Measurements from ENCODE around the gene SEPTIN11.

Gene SEPTIN11

GRCh38 chr4:76968937-76969336 lies 19.4 kb downstream of the SEPTIN11 start:
- Histone ChIP-seq H4K20me1 (ENCODE audit: insufficient read depth, low read length) (no peaks in the 10 kb centered on the region), H3K79me2 (ENCODE audit: insufficient read depth, low read length) (no peaks in the 10 kb centered on the region), H3F3A (ENCODE audit: insufficient read depth, low read length) (no peaks in the 10 kb centered on the region), H3K36me3 (ENCODE audit: insufficient read depth, low read length) (no peaks in the 10 kb centered on the region), H3K9me2 (ENCODE audit: low read depth, low read length) (no peaks in the 10 kb centered on the region), H3K4me1 (ENCODE audit: insufficient read depth, low read length, severe bottlenecking) (no peaks in the 10 kb centered on the region), H3K4me2 (ENCODE audit: low read length) (no peak overlapping the region), H3K27ac (ENCODE audit: low read depth, low read length, poor library complexity, severe bottlenecking) (no peak overlapping the region), H3K27me3 (ENCODE audit: insufficient read depth, low read length) (no peaks in the 10 kb centered on the region), H3K9ac (ENCODE audit: low read length) (no peak overlapping the region), H3K4me3 (ENCODE audit: low read depth, low read length, poor library complexity, severe bottlenecking) (no peak overlapping the region), H2AFZ (ENCODE audit: low read length) (no peak overlapping the region), H3K9me3 (ENCODE audit: low read length) (no peaks in the 10 kb centered on the region)
- TF ChIP-seq CTCF (IDR thresholded peaks at IDR 0.05; ENCODE audit: low read length) (no peak), EZH2 (IDR thresholded peaks at IDR 0.05; ENCODE audit: borderline replicate concordance, low read length) (no peak)

- Histone ChIP-seq H3K4me2 (ENCODE audit: low read length) (no peak overlapping the region), H4K20me1 (ENCODE audit: insufficient read depth, low read length) (no peaks in the 10 kb centered on the region), H3K27me3 (ENCODE audit: insufficient read depth, low read length) (no peaks in the 10 kb centered on the region), H3K27ac (ENCODE audit: low read depth, low read length, poor library complexity, severe bottlenecking) (no peak overlapping the region), H3K9ac (ENCODE audit: low read length) (no peak overlapping the region), H3K9me3 (ENCODE audit: low read length) (no peaks in the 10 kb centered on the region), H3K9me2 (ENCODE audit: low read depth, low read length) (no peaks in the 10 kb centered on the region), H3K4me1 (ENCODE audit: insufficient read depth, low read length, severe bottlenecking) (no peaks in the 10 kb centered on the region), H3K79me2 (ENCODE audit: insufficient read depth, low read length) (no peaks in the 10 kb centered on the region), H3K4me3 (ENCODE audit: low read depth, low read length, poor library complexity, severe bottlenecking) (no peak overlapping the region), H3F3A (ENCODE audit: insufficient read depth, low read length) (no peaks in the 10 kb centered on the region), H3K36me3 (ENCODE audit: insufficient read depth, low read length) (no peaks in the 10 kb centered on the region), H2AFZ (ENCODE audit: low read length) (no peak overlapping the region)
- TF ChIP-seq EZH2 (IDR thresholded peaks at IDR 0.05; ENCODE audit: borderline replicate concordance, low read length) (no peak), CTCF (IDR thresholded peaks at IDR 0.05; ENCODE audit: low read length) (no peak)
Observed at GRCh38 chr4:76969495-76969894, 19.9 kb downstream of the SEPTIN11 start.

GRCh38 chr4:76969941-76970529 lies 20.5 kb downstream of the SEPTIN11 start:
- H3K36me3 ChIP-seq (ENCODE audit: insufficient read depth, low read length) = no peaks in the 10 kb centered on the region
- TF ChIP-seq EZH2 (IDR thresholded peaks at IDR 0.05; ENCODE audit: borderline replicate concordance, low read length) = no peak
- H3F3A ChIP-seq (ENCODE audit: insufficient read depth, low read length) = no peaks in the 10 kb centered on the region
- no peak overlapping the region for H3K9ac ChIP-seq (ENCODE audit: low read length)
- H3K4me3 ChIP-seq (ENCODE audit: low read depth, low read length, poor library complexity, severe bottlenecking) = no peak overlapping the region
- no peaks in the 10 kb centered on the region for H3K4me1 ChIP-seq (ENCODE audit: insufficient read depth, low read length, severe bottlenecking)
- no peaks in the 10 kb centered on the region for H3K9me2 ChIP-seq (ENCODE audit: low read depth, low read length)
- H3K79me2 ChIP-seq (ENCODE audit: insufficient read depth, low read length) = no peaks in the 10 kb centered on the region
- no peaks in the 10 kb centered on the region for H4K20me1 ChIP-seq (ENCODE audit: insufficient read depth, low read length)
- no peaks in the 10 kb centered on the region for H3K27me3 ChIP-seq (ENCODE audit: insufficient read depth, low read length)
- no peak overlapping the region for H2AFZ ChIP-seq (ENCODE audit: low read length)
- no peak overlapping the region for H3K4me2 ChIP-seq (ENCODE audit: low read length)
- no peaks in the 10 kb centered on the region for H3K9me3 ChIP-seq (ENCODE audit: low read length)
- H3K27ac ChIP-seq (ENCODE audit: low read depth, low read length, poor library complexity, severe bottlenecking) = no peak overlapping the region

- no peaks in the 10 kb centered on the region for H3K9me2 ChIP-seq (ENCODE audit: low read depth, low read length)
- H3K79me2 ChIP-seq (ENCODE audit: insufficient read depth, low read length) = no peaks in the 10 kb centered on the region
- H3K4me2 ChIP-seq (ENCODE audit: low read length) = no peak overlapping the region
- H3F3A ChIP-seq (ENCODE audit: insufficient read depth, low read length) = no peaks in the 10 kb centered on the region
- H3K27me3 ChIP-seq (ENCODE audit: insufficient read depth, low read length) = no peaks in the 10 kb centered on the region
- no peak overlapping the region for H3K9ac ChIP-seq (ENCODE audit: low read length)
- no peaks in the 10 kb centered on the region for H3K9me3 ChIP-seq (ENCODE audit: low read length)
- H3K36me3 ChIP-seq (ENCODE audit: insufficient read depth, low read length) = no peaks in the 10 kb centered on the region
- no peaks in the 10 kb centered on the region for H4K20me1 ChIP-seq (ENCODE audit: insufficient read depth, low read length)
- H3K4me1 ChIP-seq (ENCODE audit: insufficient read depth, low read length, severe bottlenecking) = no peaks in the 10 kb centered on the region
- H3K4me3 ChIP-seq (ENCODE audit: low read depth, low read length, poor library complexity, severe bottlenecking) = no peak overlapping the region
- no peak overlapping the region for H2AFZ ChIP-seq (ENCODE audit: low read length)
- TF ChIP-seq EZH2 (IDR thresholded peaks at IDR 0.05; ENCODE audit: borderline replicate concordance, low read length) (no peak), CTCF (IDR thresholded peaks at IDR 0.05; ENCODE audit: low read length) (no peak)
- H3K27ac ChIP-seq (ENCODE audit: low read depth, low read length, poor library complexity, severe bottlenecking) = no peak overlapping the region
Observed at GRCh38 chr4:76972306-76972705, 22.8 kb downstream of the SEPTIN11 start.

Measured in OCI-LY1 (cell line).